Parathyroid adenoma (tissue), 2 donors: ENCODE measurements around the gene NR5A1.

Source experiments
- H2AFZ ChIP-seq: fragments of 300-600 bp; sonication (generic); one replicate; pipeline ENCODE4 v1.7.0; 2017; ENCODE audit warnings: antibody characterized with exemption, mild to moderate bottlenecking
- H3K27ac ChIP-seq: fragments of 300-600 bp; sonication (generic); one replicate; pipeline ENCODE4 v1.7.0; 2017
- H3K27me3 ChIP-seq: fragments of 300-600 bp; sonication (generic); one replicate; pipeline ENCODE4 v1.7.0; 2017; ENCODE audit warnings: low read length; ENCODE audit not compliant: control insufficient read depth, insufficient read depth
- H3K36me3 ChIP-seq: fragments of 300-600 bp; sonication (generic); one replicate; pipeline ENCODE4 v1.7.0; 2017; ENCODE audit warnings: low read length; ENCODE audit not compliant: control insufficient read depth, insufficient read depth
- H3K4me1 ChIP-seq: fragments of 300-600 bp; sonication (generic); one replicate; pipeline ENCODE4 v1.7.0; 2017; ENCODE audit warnings: control low read depth
- H3K4me2 ChIP-seq: fragments of 300-600 bp; sonication (generic); one replicate; pipeline ENCODE4 v1.7.0; 2017; ENCODE audit warnings: low read length
- H3K4me3 ChIP-seq: fragments of 300-600 bp; sonication (generic); one replicate; pipeline ENCODE4 v1.7.0; 2017; ENCODE audit warnings: low read depth, low read length
- H3K79me2 ChIP-seq: fragments of 300-600 bp; sonication (generic); one replicate; pipeline ENCODE4 v1.7.0; 2017; ENCODE audit warnings: control low read depth
- H3K9ac ChIP-seq: fragments of 300-600 bp; sonication (generic); one replicate; pipeline ENCODE4 v1.7.0; 2017; ENCODE audit warnings: mild to moderate bottlenecking
- H3K9me3 ChIP-seq: fragments of 300-600 bp; sonication (generic); one replicate; pipeline ENCODE4 v1.7.0; 2017; ENCODE audit warnings: low read length; ENCODE audit not compliant: control insufficient read depth
- CTCF ChIP-seq: fragments of 300-600 bp; sonication (generic); IDR thresholded peaks from one replicate; pipeline ENCODE4 v1.7.0; 2017; ENCODE audit warnings: antibody characterized with exemption, mild to moderate bottlenecking
- donor health status: primary hyperparathyroidism.

NR5A1 gene

GRCh38 chr9:124506931-124507879, at the start of gene NR5A1:
TSS of gene NR5A1 (minus strand) at chr9:124507399. CDS start at chr9:124503395, 4,004 bp downstream.
- no peaks in the 10 kb centered on the region for H3K9me3 ChIP-seq
- H3K27ac ChIP-seq: no peak within 1 kb of the TSS
- H2AFZ ChIP-seq: no peak within 1 kb of the TSS
- H3K36me3 ChIP-seq: no peaks in the 10 kb centered on the region
- H3K9ac ChIP-seq: no peak within 1 kb of the TSS
- H3K4me3 ChIP-seq: no peak within 1 kb of the TSS
- H3K4me1 ChIP-seq: no peaks in the 10 kb centered on the region
- no peak within 1 kb of the TSS for H3K4me2 ChIP-seq
- H3K79me2 ChIP-seq: no peaks in the 10 kb centered on the region
- peaks cover 8% of the 10 kb centered on the region for H3K27me3 ChIP-seq
- no peak for TF ChIP-seq CTCF

GRCh38 chr9:124555043-124555442, 47.8 kb upstream of the NR5A1 start:
- H3K4me2 ChIP-seq: no peak overlapping the region
- no peaks in the 10 kb centered on the region for H3K79me2 ChIP-seq
- TF ChIP-seq CTCF: no peak
- no peak overlapping the region for H2AFZ ChIP-seq
- H3K9me3 ChIP-seq: no peaks in the 10 kb centered on the region
- H3K27ac ChIP-seq: no peak overlapping the region
- no peak overlapping the region for H3K9ac ChIP-seq
- H3K36me3 ChIP-seq: no peaks in the 10 kb centered on the region
- H3K27me3 ChIP-seq: no peaks in the 10 kb centered on the region
- H3K4me3 ChIP-seq: no peak overlapping the region
- peaks cover 2% of the 10 kb centered on the region for H3K4me1 ChIP-seq

GRCh38 chr9:124553738-124554137, 46.5 kb upstream of the NR5A1 start:
- Histone ChIP-seq H2AFZ (no peak overlapping the region), H3K36me3 (no peaks in the 10 kb centered on the region), H3K4me1 (peaks cover 2% of the 10 kb centered on the region), H3K9me3 (no peaks in the 10 kb centered on the region), H3K27me3 (no peaks in the 10 kb centered on the region), H3K9ac (no peak overlapping the region), H3K79me2 (no peaks in the 10 kb centered on the region), H3K27ac (no peak overlapping the region), H3K4me2 (no peak overlapping the region), H3K4me3 (no peak overlapping the region)
- TF ChIP-seq CTCF: no peak

- Histone ChIP-seq H3K4me3 (no peak overlapping the region), H3K9me3 (no peaks in the 10 kb centered on the region), H3K27ac (no peak overlapping the region), H3K27me3 (no peaks in the 10 kb centered on the region), H3K4me2 (no peak overlapping the region), H3K9ac (no peak overlapping the region), H3K79me2 (no peaks in the 10 kb centered on the region), H2AFZ (no peak overlapping the region), H3K36me3 (no peaks in the 10 kb centered on the region), H3K4me1 (peaks cover 2% of the 10 kb centered on the region)
- TF ChIP-seq CTCF: no peak
Measured at GRCh38 chr9:124552273-124552605, 45.0 kb upstream of the NR5A1 start.
